Body of pancreas (tissue), 4 donors: ENCODE data around the gene SDS.

Experiments used
- POLR2A ChIP-seq, 3 donors: fragments of 450-650 bp; IDR thresholded peaks; one replicate each; pipeline ENCODE4 v1.6.1; 2016; ENCODE audit warnings: antibody characterized with exemption in 3 of 3, mild to moderate bottlenecking in 2 of 3
- TF ChIP-seq, protein P1 (sequence below), 7 experiments: fragments of 450-650 bp in 4 of 7; fragments of 200-600 bp in 3 of 7; sonication (generic) in 3 of 7; IDR thresholded peaks; one replicate each; pipeline ENCODE4 v1.5.1; 2016 to 2019; ENCODE audit warnings: antibody characterized with exemption in 7 of 7

DNA sequence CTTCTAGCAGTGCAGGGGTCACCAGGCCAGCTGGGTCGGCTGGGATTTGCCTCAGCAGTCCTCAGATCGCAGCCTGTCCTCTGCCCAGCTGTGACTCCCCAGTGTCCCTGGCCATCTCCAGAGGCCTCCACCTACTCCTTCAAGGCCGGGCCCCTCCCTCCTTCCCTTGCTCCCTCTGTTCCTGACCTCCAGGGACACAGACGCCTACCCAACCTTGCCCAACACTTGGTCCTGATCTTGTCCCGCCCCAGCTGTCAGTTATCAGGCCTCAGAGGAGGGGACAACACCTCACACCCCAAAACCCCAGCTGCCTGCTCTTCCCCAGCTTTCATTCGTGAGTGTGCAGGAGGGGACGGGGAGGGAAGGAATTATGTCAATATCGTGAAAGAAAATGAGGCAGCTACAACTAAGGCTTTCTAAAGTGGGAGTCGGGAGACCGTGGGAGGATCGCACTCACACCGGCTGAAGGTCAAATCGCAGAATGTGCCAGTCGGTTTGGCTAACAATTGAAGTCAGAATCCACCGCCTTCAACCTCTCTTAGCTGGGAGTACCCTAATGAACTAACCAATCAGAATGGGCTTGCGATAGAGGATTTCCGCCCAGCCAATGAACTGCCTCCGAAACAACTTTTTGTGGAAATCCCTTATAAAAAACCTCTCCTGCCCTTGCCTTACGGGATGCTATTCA, 54.7 kb downstream of the SDS start:
- TF ChIP-seq POLR2A (IDR thresholded peaks at IDR 0.05) = no peak
- TF ChIP-seq, protein P1, sequence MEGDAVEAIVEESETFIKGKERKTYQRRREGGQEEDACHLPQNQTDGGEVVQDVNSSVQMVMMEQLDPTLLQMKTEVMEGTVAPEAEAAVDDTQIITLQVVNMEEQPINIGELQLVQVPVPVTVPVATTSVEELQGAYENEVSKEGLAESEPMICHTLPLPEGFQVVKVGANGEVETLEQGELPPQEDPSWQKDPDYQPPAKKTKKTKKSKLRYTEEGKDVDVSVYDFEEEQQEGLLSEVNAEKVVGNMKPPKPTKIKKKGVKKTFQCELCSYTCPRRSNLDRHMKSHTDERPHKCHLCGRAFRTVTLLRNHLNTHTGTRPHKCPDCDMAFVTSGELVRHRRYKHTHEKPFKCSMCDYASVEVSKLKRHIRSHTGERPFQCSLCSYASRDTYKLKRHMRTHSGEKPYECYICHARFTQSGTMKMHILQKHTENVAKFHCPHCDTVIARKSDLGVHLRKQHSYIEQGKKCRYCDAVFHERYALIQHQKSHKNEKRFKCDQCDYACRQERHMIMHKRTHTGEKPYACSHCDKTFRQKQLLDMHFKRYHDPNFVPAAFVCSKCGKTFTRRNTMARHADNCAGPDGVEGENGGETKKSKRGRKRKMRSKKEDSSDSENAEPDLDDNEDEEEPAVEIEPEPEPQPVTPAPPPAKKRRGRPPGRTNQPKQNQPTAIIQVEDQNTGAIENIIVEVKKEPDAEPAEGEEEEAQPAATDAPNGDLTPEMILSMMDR (IDR thresholded peaks at IDR 0.05) = no peak
